Activated CD8-positive, alpha-beta memory T cell treated with anti-CD3 and anti-CD28 coated beads for 24 hours (primary cell): Measurements from ENCODE around the gene PNCK.

ENCODE experiments used
- DNase-seq: peaks from one replicate; pipeline ENCODE4 v3.0.0-alpha.2; 2020

The PNCK gene

GRCh38 chrX:153625271-153626024 lies 48.2 kb downstream of the PNCK start:
- no peak for DNase-seq

- no peak for DNase-seq
Measured at GRCh38 chrX:153624196-153625091, 49.2 kb downstream of the PNCK start.

GRCh38 chrX:153623310-153624029 lies 50.1 kb downstream of the PNCK start:
- no peak for DNase-seq

- DNase-seq, result no peak
Measured at GRCh38 chrX:153622661-153623309, 50.8 kb downstream of the PNCK start.

GRCh38 chrX:153621949-153622598 lies 51.5 kb downstream of the PNCK start:
- no peak for DNase-seq

- no peak for DNase-seq
Measured at GRCh38 chrX:153620576-153620975, 53.0 kb downstream of the PNCK start.
